BLaER1 treated with 17β-estradiol and CSF1 and Interleukin-3, amounts not matched to agents 10 nM and 100 nM (cell line): ENCODE data around the gene AXIN2.

Experiments
- H3K27ac ChIP-seq, 11 experiments: shearing (Covaris generic); formaldehyde crosslinking; 2 replicates each; pipeline ENCODE4 v1.8.1; 2022
- H3K27me3 ChIP-seq, 11 experiments: shearing (Covaris generic); formaldehyde crosslinking; 2 replicates each; pipeline ENCODE4 v1.8.1; 2022
- H3K36me3 ChIP-seq, 11 experiments: shearing (Covaris generic); formaldehyde crosslinking; 2 replicates each; pipeline ENCODE4 v1.8.1; 2022
- H3K4me1 ChIP-seq, 10 experiments: shearing (Covaris generic); formaldehyde crosslinking; 2 replicates each; pipeline ENCODE4 v1.8.1; 2022
- H3K4me2 ChIP-seq, 11 experiments: shearing (Covaris generic); formaldehyde crosslinking; 2 replicates each; pipeline ENCODE4 v1.8.1; 2022
- H3K4me3 ChIP-seq, 10 experiments: shearing (Covaris generic); formaldehyde crosslinking; 2 replicates each; pipeline ENCODE4 v1.8.1; 2022
- H3K9ac ChIP-seq, 11 experiments: shearing (Covaris generic); formaldehyde crosslinking; 2 replicates each; pipeline ENCODE4 v1.8.1; 2022
- H3K9me3 ChIP-seq, 11 experiments: shearing (Covaris generic); formaldehyde crosslinking; replicated peaks in 1 of 11; 2 replicates each; pipeline ENCODE4 v1.8.1; 2022
- H4K20me1 ChIP-seq, 11 experiments: shearing (Covaris generic); formaldehyde crosslinking; 2 replicates each; pipeline ENCODE4 v1.8.1; 2022
- Cebpa-rat ChIP-seq, 11 experiments: shearing (Covaris generic); IDR thresholded peaks; 2 replicates each; pipeline ENCODE4 v1.8.1; 2022

The AXIN2 gene

DNA sequence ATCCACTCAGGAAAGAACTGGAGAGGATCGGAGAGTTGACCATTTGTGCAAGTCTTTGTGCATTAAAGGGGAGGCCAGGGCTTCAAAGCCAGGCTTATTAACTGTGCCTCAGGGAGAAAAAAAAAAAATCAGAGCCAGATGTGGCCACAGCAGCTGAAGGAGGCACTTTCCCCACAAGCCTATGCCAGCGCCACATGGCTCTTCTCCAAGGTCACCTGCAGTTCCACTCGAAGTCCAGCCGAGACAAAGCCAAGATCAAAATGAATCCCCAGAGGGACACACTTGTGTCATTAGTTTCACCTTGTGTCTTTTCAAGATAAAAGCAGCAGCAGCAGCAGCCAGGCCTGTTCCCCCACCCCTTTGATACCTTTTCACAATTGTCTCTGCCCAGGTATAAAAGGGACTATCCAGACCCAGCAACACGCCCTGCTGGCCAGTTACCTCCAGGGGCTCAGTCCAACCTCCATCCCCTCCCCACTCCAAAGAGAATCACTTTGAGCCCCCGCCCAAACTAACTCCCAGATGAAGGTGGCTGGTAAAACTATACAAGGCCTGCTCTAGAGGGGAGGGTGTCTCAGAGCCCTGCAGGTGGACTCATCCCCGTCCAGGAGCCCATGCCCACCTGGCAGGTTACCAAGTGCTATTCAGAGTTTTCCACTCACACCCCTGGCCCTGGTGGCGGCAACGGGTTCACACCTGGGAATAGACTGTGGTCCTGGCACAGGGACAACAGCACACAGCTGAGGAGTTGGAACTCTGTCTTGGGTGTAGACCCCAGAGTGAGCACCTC, 29.2 kb downstream of the AXIN2 start:
- no peaks in the 10 kb centered on the region for H3K27me3 ChIP-seq
- H4K20me1 ChIP-seq, result no peaks in the 10 kb centered on the region
- no peak for TF ChIP-seq Cebpa-rat (IDR thresholded peaks at IDR 0.05)
- H3K27ac ChIP-seq, result peak overlapping the region in 3 of 11 experiments; percentile 9 to 72 (median 45); a peak in 2 of 22 replicates
- H3K4me2 ChIP-seq, result peak overlapping the region in 8 of 11 experiments; percentile 71 to 92 (median 84); a peak in 14 of 22 replicates
- H3K4me3 ChIP-seq, result no peak overlapping the region
- peaks cover 16 to 39% (median 34%) of the 10 kb centered on the region in 10 experiments; a peak in 19 of 20 replicates for H3K4me1 ChIP-seq
- H3K9me3 ChIP-seq, result no peaks in the 10 kb centered on the region
- peaks cover 0 to 40% (median 15%) of the 10 kb centered on the region in 11 experiments; a peak in 12 of 22 replicates for H3K36me3 ChIP-seq
- H3K9ac ChIP-seq, result peak overlapping the region in 1 of 11 experiments; percentile 54; a peak in 1 of 22 replicates

GRCh38 chr17:65531256-65532100, 30.0 kb downstream of the AXIN2 start:
- Histone ChIP-seq H3K27ac (peak overlapping the region in 5 of 11 experiments; percentile 7 to 72 (median 67); a peak in 9 of 22 replicates), H3K36me3 (peaks cover 0 to 32% (median 7%) of the 10 kb centered on the region in 11 experiments; a peak in 11 of 22 replicates), H3K9ac (peak overlapping the region in 5 of 11 experiments; percentile 11 to 65 (median 61); a peak in 9 of 22 replicates), H3K27me3 (no peaks in the 10 kb centered on the region), H3K4me2 (peak overlapping the region; percentile 18 to 92 (median 83)), H3K4me1 (peaks cover 16 to 39% (median 34%) of the 10 kb centered on the region in 10 experiments; a peak in 19 of 20 replicates), H3K4me3 (peak overlapping the region in 2 of 10 experiments; percentile 3 to 38; a peak in 2 of 20 replicates), H3K9me3 (no peaks in the 10 kb centered on the region), H4K20me1 (no peaks in the 10 kb centered on the region)
- TF ChIP-seq Cebpa-rat (IDR thresholded peaks at IDR 0.05), result peak in 1 of 11 experiments; percentile 48; a peak in 1 of 22 replicates

- Histone ChIP-seq H4K20me1 (no peaks in the 10 kb centered on the region), H3K9me3 (no peaks in the 10 kb centered on the region), H3K36me3 (peaks cover 0 to 24% (median 6%) of the 10 kb centered on the region in 11 experiments; a peak in 10 of 22 replicates), H3K4me1 (peaks cover 16 to 39% (median 34%) of the 10 kb centered on the region in 10 experiments; a peak in 19 of 20 replicates), H3K9ac (peak overlapping the region in 6 of 11 experiments; percentile 29 to 65 (median 60); a peak in 11 of 22 replicates), H3K4me2 (peak overlapping the region; percentile 23 to 92 (median 83); a peak in 21 of 22 replicates), H3K4me3 (peak overlapping the region in 2 of 10 experiments; percentile 3 to 38; a peak in 3 of 20 replicates), H3K27ac (peak overlapping the region in 5 of 11 experiments; percentile 7 to 72 (median 67); a peak in 9 of 22 replicates), H3K27me3 (no peaks in the 10 kb centered on the region)
- no peak for TF ChIP-seq Cebpa-rat (IDR thresholded peaks at IDR 0.05)
Observed at GRCh38 chr17:65530523-65531255, 30.8 kb downstream of the AXIN2 start.

GRCh38 chr17:65529761-65530522, 31.5 kb downstream of the AXIN2 start:
- Histone ChIP-seq H3K9ac (peak overlapping the region in 5 of 11 experiments; percentile 29 to 65 (median 61); a peak in 6 of 22 replicates), H3K4me2 (peak overlapping the region; percentile 23 to 92 (median 83); a peak in 20 of 22 replicates), H3K27me3 (no peaks in the 10 kb centered on the region), H3K9me3 (no peaks in the 10 kb centered on the region), H3K4me1 (peaks cover 16 to 39% (median 34%) of the 10 kb centered on the region in 10 experiments; a peak in 19 of 20 replicates), H4K20me1 (no peaks in the 10 kb centered on the region), H3K4me3 (no peak overlapping the region), H3K27ac (peak overlapping the region in 4 of 11 experiments; percentile 60 to 72 (median 68); a peak in 8 of 22 replicates), H3K36me3 (peaks cover 0 to 17% (median 6%) of the 10 kb centered on the region in 11 experiments; a peak in 5 of 22 replicates)
- TF ChIP-seq Cebpa-rat (IDR thresholded peaks at IDR 0.05), result no peak

GRCh38 chr17:65529040-65529633, 32.3 kb downstream of the AXIN2 start:
- Histone ChIP-seq H3K36me3 (peaks cover 0 to 14% (median 6%) of the 10 kb centered on the region in 11 experiments; a peak in 5 of 22 replicates), H3K9me3 (no peaks in the 10 kb centered on the region), H3K4me2 (peak overlapping the region in 8 of 11 experiments; percentile 8 to 89 (median 32); a peak in 8 of 22 replicates), H3K4me1 (peaks cover 16 to 39% (median 35%) of the 10 kb centered on the region in 10 experiments; a peak in 19 of 20 replicates), H3K4me3 (no peak overlapping the region), H3K9ac (no peak overlapping the region), H4K20me1 (no peaks in the 10 kb centered on the region), H3K27me3 (no peaks in the 10 kb centered on the region), H3K27ac (no peak overlapping the region)
- TF ChIP-seq Cebpa-rat (IDR thresholded peaks at IDR 0.05), result peak in 4 of 11 experiments; percentile 25 to 83 (median 53); a peak in 5 of 22 replicates

DNA sequence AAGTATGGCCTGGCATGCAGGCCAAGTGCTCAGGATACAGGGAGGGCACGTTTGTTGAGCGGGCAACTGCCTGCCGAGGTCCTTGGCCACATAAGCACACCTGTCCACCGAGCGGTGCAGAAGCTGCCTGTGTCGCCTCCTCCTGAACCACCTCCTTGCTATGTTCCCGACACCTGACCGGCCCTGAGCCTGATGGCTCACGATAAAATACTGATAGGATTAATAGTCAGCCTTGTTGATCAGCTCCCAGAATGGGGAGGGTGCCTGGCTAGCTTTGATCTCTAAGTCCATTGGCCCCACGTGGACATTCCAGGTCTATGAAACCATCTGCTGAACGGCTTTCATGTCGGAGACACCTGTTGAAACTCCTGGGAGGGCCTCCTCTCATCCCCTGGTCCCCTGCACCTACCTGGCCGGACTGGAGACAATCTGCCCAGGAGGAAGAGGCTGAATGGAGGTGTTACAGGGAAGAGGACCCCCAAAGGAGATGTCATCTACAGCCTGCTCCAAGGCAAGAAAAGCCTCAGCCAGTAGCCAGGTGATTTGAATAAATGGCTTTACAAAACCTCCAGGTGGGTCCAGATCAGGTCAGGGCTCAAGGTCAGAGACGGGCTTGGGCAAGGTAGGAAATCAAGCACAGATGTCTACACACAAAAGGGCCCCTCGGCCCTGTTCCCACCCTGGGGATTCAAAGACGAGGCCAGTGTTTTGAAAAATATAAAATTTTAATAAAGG, 33.4 kb downstream of the AXIN2 start:
- no peak overlapping the region for H3K4me3 ChIP-seq
- no peak overlapping the region for H3K9ac ChIP-seq
- TF ChIP-seq Cebpa-rat (IDR thresholded peaks at IDR 0.05), result no peak
- peaks cover 21 to 48% (median 43%) of the 10 kb centered on the region in 10 experiments; a peak in 19 of 20 replicates for H3K4me1 ChIP-seq
- no peaks in the 10 kb centered on the region for H3K27me3 ChIP-seq
- H3K36me3 ChIP-seq, result peaks cover 0 to 7% (median 2%) of the 10 kb centered on the region in 11 experiments; a peak in 4 of 22 replicates
- no peaks in the 10 kb centered on the region for H3K9me3 ChIP-seq
- H3K4me2 ChIP-seq, result no peak overlapping the region
- no peak overlapping the region for H3K27ac ChIP-seq
- H4K20me1 ChIP-seq, result no peaks in the 10 kb centered on the region
